Endothelial cell of umbilical vein (primary cell): Measurements from ENCODE around the gene KCNMA1. TPM values are rescaled to one million over a fixed set of nuclear protein-coding genes. Genes with fewer than 3 reads are reported as not detected.

Experiments used
- BruUV-seq: library from RNA; stranded (reverse); fragments of 400-500 nt; replicated peaks from 2 replicates; lab custom pipeline; 2021; lab: Mats Ljungman, UMichigan
- CTCF ChIA-PET: fragments of 300-600, 350-600 bp; sonication (Branson Sonifier 250); formaldehyde crosslinking; loops from one replicate; lab custom pipeline; 2021; ENCODE audit warnings: antibody characterized with exemption, inconsistent platforms; lab: Charles Lee
- POLR2A ChIA-PET: fragments of 300-600, 350-600 bp; sonication (Branson Sonifier 250); formaldehyde crosslinking; loops from one replicate; lab custom pipeline; 2021; ENCODE audit warnings: antibody characterized with exemption, inconsistent platforms; lab: Charles Lee
- DNase-seq: peaks from one replicate; pipeline ENCODE4 v3.0.0-alpha.2; 2011; ENCODE audit warnings: low read depth, low spot score
- FAIRE-seq: peaks from 2 replicates; lab custom pipeline; 2011; peaks lifted over from hg19 to GRCh38; lab: Jason Lieb, UNC
- H2AFZ ChIP-seq: 2 replicates; pipeline ENCODE4 v1.6.0; 2012; ENCODE audit warnings: low read depth, low read length, control low read depth, inconsistent platforms
- H3K27ac ChIP-seq: 2 replicates; pipeline ENCODE4 v1.5.1; 2011; ENCODE audit warnings: low read depth, mild to moderate bottlenecking, control low read depth, low read length, moderate library complexity; ENCODE audit not compliant: insufficient read depth
- H3K27me3 ChIP-seq, 2 experiments: 2 replicates each; pipeline versions ENCODE4 v1.6.0 to v1.6.1; 2011; ENCODE audit warnings: low read length in 2 of 2, mixed read lengths in 1 of 2; ENCODE audit not compliant: control insufficient read depth in 2 of 2, insufficient read depth in 2 of 2
- H3K36me3 ChIP-seq, 2 experiments: 2 replicates in 1 of 2; 3 replicates in 1 of 2; pipeline ENCODE4 v1.5.1; 2011; ENCODE audit warnings: low read length in 2 of 2, mild to moderate bottlenecking in 1 of 2, moderate library complexity in 1 of 2; ENCODE audit not compliant: control insufficient read depth in 2 of 2, insufficient read depth in 2 of 2; ENCODE audit errors: extremely low read depth in 1 of 2
- H3K4me1 ChIP-seq: 3 replicates; pipeline ENCODE4 v1.5.1; 2011; ENCODE audit warnings: mild to moderate bottlenecking, low read length; ENCODE audit not compliant: control insufficient read depth, insufficient read depth; ENCODE audit errors: extremely low read depth
- H3K4me2 ChIP-seq: 2 replicates; pipeline ENCODE4 v1.6.1; 2011; ENCODE audit warnings: low read length, control low read depth, mixed read lengths; ENCODE audit not compliant: insufficient read depth
- H3K4me3 ChIP-seq, 3 experiments: fragments of 200-600 bp in 1 of 3; sonication (generic), shearing (Covaris generic) in 1 of 3; replicated peaks in 1 of 3; 2 replicates each; pipeline ENCODE4 v1.5.1; 2011 to 2016; ENCODE audit warnings: control low read depth in 3 of 3, low read length in 3 of 3, mild to moderate bottlenecking in 2 of 3, inconsistent platforms in 1 of 3, low read depth in 1 of 3, moderate library complexity in 1 of 3; ENCODE audit not compliant: insufficient read depth in 1 of 3
- H3K79me2 ChIP-seq: 2 replicates; pipeline ENCODE4 v1.6.0; 2012; ENCODE audit warnings: low read length, inconsistent platforms; ENCODE audit not compliant: control insufficient read depth, insufficient read depth
- H3K9ac ChIP-seq: replicated peaks from 2 replicates; pipeline ENCODE3; 2011; ENCODE audit warnings: low read length, control low read depth; ENCODE audit not compliant: insufficient read depth; ENCODE audit errors: extremely low read depth
- H3K9me1 ChIP-seq: replicated peaks from 3 replicates; pipeline ENCODE4 v1.6.0; 2011; ENCODE audit warnings: mild to moderate bottlenecking, low read length; ENCODE audit not compliant: control insufficient read depth, insufficient read depth; ENCODE audit errors: extremely low read depth
- H3K9me3 ChIP-seq: replicated peaks from 2 replicates; pipeline ENCODE4 v1.5.1; 2012; ENCODE audit warnings: low read length, inconsistent platforms; ENCODE audit not compliant: control insufficient read depth, insufficient read depth
- H4K20me1 ChIP-seq: replicated peaks from 2 replicates; pipeline ENCODE3; 2011; ENCODE audit warnings: mild to moderate bottlenecking, low read length; ENCODE audit not compliant: control insufficient read depth, insufficient read depth; ENCODE audit errors: extremely low read depth
- CTCF ChIP-seq, 2 donors: IDR thresholded peaks; 1 replicate in 1 of 2; 2 replicates in 1 of 2; pipeline ENCODE4 v1.5.1; 2011; ENCODE audit warnings: low read length in 2 of 2, mild to moderate bottlenecking in 2 of 2, moderate library complexity in 2 of 2, control low read depth in 1 of 2, inconsistent platforms in 1 of 2, low read depth in 1 of 2; ENCODE audit not compliant: insufficient read depth in 1 of 2; ENCODE audit errors: extremely low read depth in 1 of 2
- EZH2 ChIP-seq: IDR thresholded peaks from 2 replicates; pipeline ENCODE4 v1.6.1; 2012; ENCODE audit warnings: borderline replicate concordance, low read depth, mild to moderate bottlenecking, moderate library complexity, low read length, inconsistent platforms; ENCODE audit not compliant: severe bottlenecking
- FOS ChIP-seq: IDR thresholded peaks from 2 replicates; pipeline ENCODE4 v1.6.1; 2011; ENCODE audit warnings: mild to moderate bottlenecking, low read length, moderate library complexity, borderline replicate concordance; ENCODE audit not compliant: insufficient read depth
- GATA2 ChIP-seq: IDR thresholded peaks from 2 replicates; pipeline ENCODE4 v1.7.0; 2011; ENCODE audit warnings: low read depth, mild to moderate bottlenecking, moderate library complexity, mixed read lengths, low read length; ENCODE audit not compliant: insufficient read length, insufficient read depth
- JUN ChIP-seq: IDR thresholded peaks from 2 replicates; pipeline ENCODE4 v1.6.1; 2011; ENCODE audit warnings: borderline replicate concordance, low read depth; ENCODE audit not compliant: insufficient read length, insufficient read depth
- MYC ChIP-seq: IDR thresholded peaks from one replicate; pipeline ENCODE4 v1.6.1; 2011; ENCODE audit warnings: mild to moderate bottlenecking, low read depth, low read length
- POLR2A ChIP-seq: IDR thresholded peaks from 2 replicates; pipeline ENCODE4 v1.6.1; 2012; ENCODE audit warnings: low read depth, mild to moderate bottlenecking, control low read depth, low read length
- POLR2AphosphoS5 ChIP-seq: IDR thresholded peaks from 2 replicates; pipeline ENCODE4 v1.6.1; 2012; ENCODE audit warnings: low read depth, mild to moderate bottlenecking, control low read depth, low read length, moderate library complexity; ENCODE audit not compliant: insufficient read depth
- dilution Hi-C: fragments of 300-500 bp; cut with MboI; formaldehyde crosslinking; loops from one replicate; pipeline ENCODE4 v1.15.0; 2019; ENCODE audit warnings: low sequenced_read_pairs; ENCODE audit not compliant: extremely low pct_ligation_motif_present
- intact Hi-C: fragments of 100-400 bp; cut with micrococcal nuclease; formaldehyde crosslinking; loops from one replicate; pipeline ENCODE4 v1.10.0; 2022
- polyA plus RNA-seq, 4 experiments: library from polyadenylated mRNA; depleted of rRNA in 3 of 4; stranded (reverse) in 3 of 4; unstranded in 1 of 4; fragments of >200 nt; gene quantifications; 2 replicates each; pipeline versions ENCODE4 v1.2.1 to v1.2.3, GENCODE V29; 2011 to 2012; ENCODE audit warnings: missing spikeins in 1 of 4
- total RNA-seq: library from RNA; stranded (reverse); gene quantifications from 2 replicates; pipeline ENCODE4 v1.2.3, GENCODE V29; 2021
- TF ChIP-seq, protein P1 (sequence below): IDR thresholded peaks from 2 replicates; pipeline ENCODE4 v1.6.1; 2011; ENCODE audit not compliant: insufficient read depth, insufficient read length

KCNMA1 gene
- total and polyA plus RNA-seq, 2 donors (not counting 3 experiments of a cell fraction or from before 2014, with no cell fraction given) = 0.10 to 0.82 TPM

- no peaks in the 10 kb centered on the region for H3K36me3 ChIP-seq
- POLR2A ChIA-PET = no interaction called here
- no peak for DNase-seq
- no peak for FAIRE-seq
- H3K27ac ChIP-seq = no peak overlapping the region
- H3K9me3 ChIP-seq = no peaks in the 10 kb centered on the region
- H3K4me3 ChIP-seq = no peak overlapping the region
- H4K20me1 ChIP-seq = no peaks in the 10 kb centered on the region
- no peak overlapping the region for H3K4me2 ChIP-seq
- H3K9ac ChIP-seq = no peak overlapping the region
- dilution Hi-C loops = no loop called here
- no peaks in the 10 kb centered on the region for H3K79me2 ChIP-seq
- BruUV-seq = no TSS peak
- CTCF ChIA-PET = no interaction called here
- intact Hi-C loops = no loop called here
- H3K27me3 ChIP-seq = no peaks in the 10 kb centered on the region
- TF ChIP-seq, protein P1, sequence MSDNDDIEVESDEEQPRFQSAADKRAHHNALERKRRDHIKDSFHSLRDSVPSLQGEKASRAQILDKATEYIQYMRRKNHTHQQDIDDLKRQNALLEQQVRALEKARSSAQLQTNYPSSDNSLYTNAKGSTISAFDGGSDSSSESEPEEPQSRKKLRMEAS = no peak
- TF ChIP-seq MYC (no peak), GATA2 (no peak), POLR2A (no peak), JUN (no peak), EZH2 (no peak), POLR2AphosphoS5 (no peak), FOS (no peak), CTCF (IDR thresholded peaks at IDR 0.05; ENCODE audit: extremely low read depth in 1 of 2, insufficient read depth in 1 of 2, low read depth in 1 of 2, low read length in 2 of 2) (no peak)
- H3K9me1 ChIP-seq = no peaks in the 10 kb centered on the region
- no peaks in the 10 kb centered on the region for H3K4me1 ChIP-seq
- no peak overlapping the region for H2AFZ ChIP-seq
These were observed 763.4 kb downstream of the KCNMA1 start for GRCh38 chr10:76874176-76874575.
